HuH-7 (cell line): ENCODE measurements around the gene INTS3.

Experiments
- DNase-seq: peaks from one replicate; pipeline ENCODE4 v3.0.0; 2011; ENCODE audit warnings: low spot score

Gene INTS3

GRCh38 chr1:153727463-153728304, at the start of gene INTS3:
TSS of gene INTS3 (plus strand) at chr1:153728050. CDS start at chr1:153728635, 585 bp downstream.
- DNase-seq = peak; percentile 98

DNA sequence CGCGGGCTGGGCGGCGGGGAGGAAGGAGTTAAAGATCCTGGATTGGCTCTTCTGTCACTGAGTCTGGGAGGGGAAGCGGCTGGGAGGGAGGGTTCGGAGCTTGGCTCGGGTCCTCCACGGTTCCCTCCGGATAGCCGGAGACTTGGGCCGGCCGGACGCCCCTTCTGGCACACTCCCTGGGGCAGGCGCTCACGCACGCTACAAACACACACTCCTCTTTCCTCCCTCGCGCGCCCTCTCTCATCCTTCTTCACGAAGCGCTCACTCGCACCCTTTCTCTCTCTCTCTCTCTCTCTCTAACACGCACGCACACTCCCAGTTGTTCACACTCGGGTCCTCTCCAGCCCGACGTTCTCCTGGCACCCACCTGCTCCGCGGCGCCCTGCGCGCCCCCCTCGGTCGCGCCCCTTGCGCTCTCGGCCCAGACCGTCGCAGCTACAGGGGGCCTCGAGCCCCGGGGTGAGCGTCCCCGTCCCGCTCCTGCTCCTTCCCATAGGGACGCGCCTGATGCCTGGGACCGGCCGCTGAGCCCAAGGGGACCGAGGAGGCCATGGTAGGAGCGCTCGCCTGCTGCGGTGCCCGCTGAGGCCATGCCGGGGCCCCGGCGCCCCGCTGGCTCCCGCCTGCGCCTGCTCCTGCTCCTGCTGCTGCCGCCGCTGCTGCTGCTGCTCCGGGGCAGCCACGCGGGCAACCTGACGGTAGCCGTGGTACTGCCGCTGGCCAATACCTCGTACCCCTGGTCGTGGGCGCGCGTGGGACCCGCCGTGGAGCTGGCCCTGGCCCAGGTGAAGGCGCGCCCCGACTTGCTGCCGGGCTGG, 49.1 kb upstream of the INTS3 start, which contains the start of gene NPR1:
NPR1 (plus strand) TSS at position 170 of the 818 bp plus-strand sequence; CDS start at position 591, 421 bp downstream.
- DNase-seq = no peak

GRCh38 chr1:153679337-153680119, 48.3 kb upstream of the INTS3 start:
- DNase-seq = no peak

GRCh38 chr1:153680120-153680403, 47.8 kb upstream of the INTS3 start:
- no peak for DNase-seq

DNA sequence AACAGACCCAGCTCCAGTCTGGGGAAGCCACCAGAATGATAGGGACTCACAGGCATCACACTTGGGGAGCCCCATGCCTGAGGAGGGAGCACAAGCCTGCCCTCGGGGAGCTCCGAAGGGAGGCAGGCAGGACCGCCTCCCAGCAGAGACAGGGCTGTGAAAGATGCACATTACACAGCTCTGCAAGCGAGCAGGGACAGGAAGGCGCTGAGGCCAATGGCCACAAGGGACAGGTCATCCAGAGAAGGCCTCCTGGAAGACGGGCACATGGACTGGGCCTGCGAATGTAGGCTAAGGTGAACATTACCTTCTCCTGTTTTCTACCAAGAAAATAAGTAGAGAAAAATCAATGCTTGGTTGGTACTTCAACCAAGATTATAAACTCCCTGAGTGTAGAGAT, 45.1 kb upstream of the INTS3 start:
- DNase-seq = no peak

- DNase-seq = no peak
These were observed 44.0 kb upstream of the INTS3 start for GRCh38 chr1:153683854-153684253.

DNA sequence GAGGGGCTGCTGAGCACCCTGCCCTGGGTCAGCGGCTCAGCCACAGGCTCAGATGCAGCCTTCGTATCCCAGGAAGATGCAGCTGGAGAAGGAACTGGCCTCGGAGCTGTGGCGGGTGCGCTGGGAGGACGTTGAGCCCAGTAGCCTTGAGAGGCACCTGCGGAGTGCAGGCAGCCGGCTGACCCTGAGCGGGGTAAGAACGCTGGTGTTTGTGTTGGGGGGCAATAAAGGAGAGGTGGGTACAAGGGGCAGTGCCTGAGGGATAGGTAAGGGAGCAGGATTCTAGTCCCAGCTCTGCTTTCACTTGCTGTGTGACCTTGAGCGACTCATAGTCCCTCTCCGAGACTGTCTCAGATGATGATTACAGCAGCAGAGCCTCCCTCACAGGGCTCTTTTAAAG, 43.0 kb upstream of the INTS3 start:
- DNase-seq = no peak

- no peak for DNase-seq
These were observed 42.1 kb upstream of the INTS3 start for GRCh38 chr1:153685544-153686340.

DNA sequence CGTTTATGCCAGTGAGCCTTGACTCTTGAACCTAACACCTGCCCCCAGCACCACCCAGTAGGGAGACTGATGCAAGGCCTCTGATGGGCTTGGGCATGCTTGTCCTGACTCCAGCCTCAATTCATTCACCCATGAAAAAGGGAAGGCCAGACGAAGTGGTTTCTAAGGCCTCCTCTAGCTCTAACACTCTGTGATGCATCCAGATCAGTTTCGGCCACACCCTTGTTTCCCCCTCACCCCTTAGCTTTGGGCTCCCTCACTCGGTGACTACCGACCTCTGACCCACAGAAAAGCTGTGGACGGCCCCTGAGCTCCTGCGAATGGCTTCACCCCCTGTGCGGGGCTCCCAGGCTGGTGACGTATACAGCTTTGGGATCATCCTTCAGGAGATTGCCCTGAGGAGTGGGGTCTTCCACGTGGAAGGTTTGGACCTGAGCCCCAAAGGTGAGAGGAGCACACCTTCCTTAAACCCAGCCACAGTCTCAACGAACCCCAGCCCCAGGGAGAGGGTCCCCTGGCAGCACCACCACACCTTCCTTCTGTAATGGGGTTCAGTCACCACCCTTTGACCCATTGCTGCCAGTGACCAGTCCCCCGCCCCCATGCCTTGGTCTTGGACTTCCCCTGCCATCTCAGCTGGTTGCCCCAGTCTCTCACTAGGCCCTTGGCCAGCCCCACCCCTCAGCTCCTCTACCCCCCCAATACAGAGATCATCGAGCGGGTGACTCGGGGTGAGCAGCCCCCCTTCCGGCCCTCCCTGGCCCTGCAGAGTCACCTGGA, 40.3 kb upstream of the INTS3 start:
- no peak for DNase-seq

DNA sequence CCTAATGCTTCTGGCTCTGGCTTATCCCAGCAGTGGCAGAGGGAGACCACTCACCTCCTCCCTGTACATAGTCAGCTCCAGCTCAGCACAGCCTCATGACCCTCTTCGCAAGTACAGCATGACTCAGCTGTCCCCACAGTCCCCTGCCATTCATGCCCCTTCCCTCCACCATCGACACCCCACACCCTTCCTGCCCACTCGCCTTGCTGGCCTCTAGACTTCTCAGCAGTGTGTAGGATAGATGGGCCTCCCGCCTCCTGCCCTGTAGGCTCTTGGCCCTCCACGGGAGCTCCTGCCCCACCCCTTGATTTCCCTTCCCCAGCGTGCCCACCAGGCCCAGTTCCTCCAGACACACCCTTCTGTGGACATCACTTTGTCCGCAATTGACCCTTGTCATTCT, 39.6 kb upstream of the INTS3 start:
- DNase-seq = no peak

DNA sequence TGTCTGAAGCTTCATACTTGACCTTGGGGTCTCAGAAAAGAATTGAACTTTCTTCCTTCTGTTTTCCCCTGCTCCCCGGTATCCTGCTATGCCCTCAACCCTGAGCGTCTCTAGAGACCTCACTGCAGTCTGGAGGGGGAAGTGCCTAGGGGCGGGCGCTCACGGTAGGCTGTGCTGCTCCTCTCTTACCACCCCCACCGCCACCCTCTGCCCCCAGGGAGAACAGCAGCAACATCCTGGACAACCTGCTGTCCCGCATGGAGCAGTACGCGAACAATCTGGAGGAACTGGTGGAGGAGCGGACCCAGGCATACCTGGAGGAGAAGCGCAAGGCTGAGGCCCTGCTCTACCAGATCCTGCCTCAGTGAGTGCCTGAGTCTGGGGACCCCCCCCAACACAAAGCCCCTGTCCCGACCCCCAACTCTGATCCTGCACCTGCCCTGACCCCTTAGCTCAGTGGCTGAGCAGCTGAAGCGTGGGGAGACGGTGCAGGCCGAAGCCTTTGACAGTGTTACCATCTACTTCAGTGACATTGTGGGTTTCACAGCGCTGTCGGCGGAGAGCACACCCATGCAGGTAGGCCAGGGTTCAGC, 39.0 kb upstream of the INTS3 start:
- no peak for DNase-seq

DNA sequence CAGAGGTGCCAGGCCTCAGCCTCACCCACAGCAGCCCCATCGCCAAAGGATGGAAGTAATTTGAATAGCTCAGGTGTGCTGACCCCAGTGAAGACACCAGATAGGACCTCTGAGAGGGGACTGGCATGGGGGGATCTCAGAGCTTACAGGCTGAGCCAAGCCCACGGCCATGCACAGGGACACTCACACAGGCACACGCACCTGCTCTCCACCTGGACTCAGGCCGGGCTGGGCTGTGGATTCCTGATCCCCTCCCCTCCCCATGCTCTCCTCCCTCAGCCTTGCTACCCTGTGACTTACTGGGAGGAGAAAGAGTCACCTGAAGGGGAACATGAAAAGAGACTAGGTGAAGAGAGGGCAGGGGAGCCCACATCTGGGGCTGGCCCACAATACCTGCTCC, 34.4 kb upstream of the INTS3 start:
- no peak for DNase-seq

GRCh38 chr1:153696741-153697140, 31.1 kb upstream of the INTS3 start:
- no peak for DNase-seq

DNA sequence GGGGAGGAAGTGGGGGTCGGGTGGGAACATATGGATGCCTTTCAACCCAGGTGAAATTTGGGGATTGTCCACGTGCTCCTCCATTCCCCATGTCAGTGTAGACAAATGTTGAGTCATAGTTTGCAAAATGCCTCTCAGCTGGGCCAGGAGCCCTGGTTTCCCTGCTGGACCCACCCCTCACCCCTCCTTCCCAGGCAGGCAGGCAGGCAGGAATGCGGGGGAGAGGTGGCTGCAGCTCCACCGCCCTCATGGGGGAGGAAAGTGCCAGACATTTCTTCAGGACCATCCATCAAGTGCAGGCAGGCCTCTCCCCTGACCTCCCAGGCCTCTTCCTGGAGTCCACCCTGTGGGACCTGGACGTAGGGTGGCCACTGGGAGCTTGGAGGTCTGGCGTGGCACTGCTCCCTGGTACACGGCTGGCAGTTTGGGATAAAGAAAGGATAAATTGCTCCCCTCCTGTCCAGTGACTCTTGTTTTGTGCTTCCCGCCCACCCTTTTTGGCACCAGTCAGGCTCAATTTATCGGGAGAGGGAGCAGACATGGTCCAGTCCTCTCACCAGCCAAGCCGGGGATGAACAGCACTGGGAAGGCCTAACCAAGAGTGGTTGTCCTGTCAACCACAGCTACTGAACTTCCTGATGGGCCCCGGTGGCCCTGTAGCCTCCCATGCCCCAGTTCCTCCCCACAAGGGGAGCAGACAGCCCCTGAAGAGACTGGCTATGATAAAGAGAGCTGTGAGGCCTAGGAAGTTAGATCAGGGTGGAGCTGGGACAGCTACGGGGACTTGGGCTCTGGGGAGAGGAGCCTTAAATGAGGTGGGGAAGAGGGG, 30.4 kb upstream of the INTS3 start:
- no peak for DNase-seq

GRCh38 chr1:153698020-153698922, 29.6 kb upstream of the INTS3 start:
- no peak for DNase-seq

GRCh38 chr1:153698923-153699714, 28.7 kb upstream of the INTS3 start:
- no peak for DNase-seq

DNA sequence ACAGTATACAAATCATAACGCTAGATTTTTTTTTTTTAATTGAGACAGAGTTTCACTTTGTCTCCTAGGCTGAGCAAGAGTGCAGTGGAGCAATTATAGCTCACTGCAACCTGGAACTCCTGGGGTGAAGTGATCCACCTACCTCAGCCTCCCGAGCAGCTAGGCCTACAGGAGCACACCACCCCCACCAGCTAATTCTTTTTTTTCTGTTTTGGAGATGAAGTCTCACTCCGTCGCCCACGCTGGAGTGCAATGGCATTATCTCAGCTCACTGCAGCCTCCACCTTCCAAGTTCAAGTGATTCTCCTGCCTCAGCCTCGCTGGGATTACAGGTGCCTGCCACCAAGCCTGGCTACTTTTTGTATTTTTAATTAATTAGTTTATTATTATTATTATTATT, 28.1 kb upstream of the INTS3 start:
- DNase-seq = no peak

DNA sequence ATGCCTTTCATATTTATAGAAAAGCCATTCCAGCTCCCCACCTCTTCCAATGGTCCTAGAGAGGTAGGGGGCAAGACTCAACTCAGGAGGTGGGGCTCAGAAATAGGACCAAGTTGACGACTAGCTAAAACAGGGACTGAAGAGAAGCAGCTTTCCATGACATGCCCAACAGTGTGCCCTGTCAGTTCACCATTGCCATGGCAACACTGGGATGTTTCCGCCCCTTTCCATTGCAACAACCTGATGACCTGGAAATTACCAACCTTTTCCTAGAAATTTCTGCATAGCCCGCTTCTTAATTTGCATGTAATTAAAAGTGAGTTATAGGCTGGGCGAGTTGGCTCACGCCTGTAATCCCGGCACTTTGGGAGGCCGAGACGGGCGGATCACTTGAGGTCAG, 22.4 kb upstream of the INTS3 start:
- no peak for DNase-seq
